GM12878 (cell line): Measurements from ENCODE around the gene SRC. TPM values are rescaled to one million over a fixed set of nuclear protein-coding genes. Genes with fewer than 3 reads are reported as not detected.

ENCODE experiments used
- ATAC-seq: fragments of 200-7000 bp; cut with Tn5 transposase; 3 replicates; pipeline ENCODE4 v1.9.1; 2020; ENCODE audit warnings: mild to moderate bottlenecking, moderate library complexity
- BruUV-seq: library from RNA; stranded (reverse); fragments of 400-500 nt; replicated peaks from 2 replicates; lab custom pipeline; 2021; lab: Mats Ljungman, UMichigan
- CTCF ChIA-PET: fragments of 300-600 bp; sonication (Branson Sonifier 250); formaldehyde crosslinking; extraction: SDS; loops from one replicate; lab custom pipeline; 2021; ENCODE audit warnings: inconsistent platforms; lab: Yijun Ruan, JAX
- POLR2A ChIA-PET: fragments of 350-600 bp; formaldehyde crosslinking; extraction: SDS; loops from one replicate; lab custom pipeline; 2021; ENCODE audit warnings: inconsistent platforms; lab: Charles Lee
- RAD21 ChIA-PET: fragments of 300-600 bp; sonication (Branson Sonifier 250); formaldehyde crosslinking; loops from one replicate; lab custom pipeline; 2023; ENCODE audit warnings: antibody characterized with exemption; ENCODE audit not compliant: unreplicated experiment; lab: Charles Lee
- SMC1A ChIA-PET: fragments of 300-600 bp; sonication (Branson Sonifier 250); formaldehyde crosslinking; loops from one replicate; lab custom pipeline; 2023; ENCODE audit not compliant: unreplicated experiment, uncharacterized antibody; lab: Charles Lee
- DNase-seq: peaks from one replicate; pipeline ENCODE4 v3.0.0-alpha.2; 2011; ENCODE audit warnings: low read depth, low spot score
- FAIRE-seq: peaks from 3 replicates; lab custom pipeline; 2011; peaks lifted over from hg19 to GRCh38; lab: Jason Lieb, UNC
- H2AFZ ChIP-seq: 2 replicates; pipeline ENCODE4 v1.6.0; 2011; ENCODE audit warnings: low read depth, low read length, control low read depth; ENCODE audit not compliant: control insufficient read depth
- H3K27ac ChIP-seq: 2 replicates; pipeline ENCODE4 v1.5.1; 2011; ENCODE audit warnings: control low read depth; ENCODE audit not compliant: control insufficient read depth, insufficient read depth
- H3K27me3 ChIP-seq, 2 experiments: replicated peaks in 1 of 2; 2 replicates each; pipeline versions ENCODE4 v1.6.0 to v1.6.1; 2011; ENCODE audit warnings: low read length in 1 of 2; ENCODE audit not compliant: control insufficient read depth in 2 of 2, insufficient read depth in 2 of 2
- H3K36me3 ChIP-seq, 2 experiments: 2 replicates each; pipeline ENCODE4 v1.5.1; 2011; ENCODE audit warnings: low read length in 1 of 2; ENCODE audit not compliant: control insufficient read depth in 2 of 2, insufficient read depth in 2 of 2
- H3K4me1 ChIP-seq: 2 replicates; pipeline ENCODE4 v1.6.1; 2011; ENCODE audit warnings: mild to moderate bottlenecking, low read length, moderate library complexity, mixed read lengths; ENCODE audit not compliant: control insufficient read depth, insufficient read depth
- H3K4me2 ChIP-seq: 2 replicates; pipeline ENCODE4 v1.6.0; 2011; ENCODE audit warnings: control low read depth; ENCODE audit not compliant: control insufficient read depth, insufficient read depth
- H3K4me3 ChIP-seq: fragments of 200-600 bp; sonication (generic); 2 replicates; pipeline ENCODE4 v1.5.1; 2016
- H3K79me2 ChIP-seq: 2 replicates; pipeline ENCODE4 v1.6.0; 2011; ENCODE audit warnings: low read length; ENCODE audit not compliant: control insufficient read depth, insufficient read depth
- H3K9ac ChIP-seq: 2 replicates; pipeline ENCODE4 v1.8.0; 2011; ENCODE audit warnings: low read length, control low read depth, mixed read lengths; ENCODE audit not compliant: control insufficient read depth, insufficient read depth
- H3K9me3 ChIP-seq: replicated peaks from 3 replicates; pipeline ENCODE4 v1.5.1; 2011; ENCODE audit warnings: mild to moderate bottlenecking, low read length; ENCODE audit not compliant: control insufficient read depth, insufficient read depth
- H4K20me1 ChIP-seq: 2 replicates; pipeline ENCODE4 v1.6.0; 2011; ENCODE audit not compliant: control insufficient read depth, insufficient read depth
- CTCF ChIP-seq, 3 experiments: IDR thresholded peaks in 2 of 3; conservative IDR thresholded peaks in 1 of 3; 2 replicates each; pipeline ENCODE4 v1.5.1; 2011; ENCODE audit warnings: low read depth in 3 of 3, low read length in 3 of 3, mild to moderate bottlenecking in 3 of 3, control low read depth in 2 of 3, moderate library complexity in 2 of 3, inconsistent platforms in 1 of 3, mixed read lengths in 1 of 3; ENCODE audit not compliant: control insufficient read depth in 2 of 3, insufficient read depth in 1 of 3; ENCODE audit errors: extremely low read depth in 1 of 3
- E4F1 ChIP-seq: fragments of 450-650 bp; IDR thresholded peaks from 2 replicates; pipeline ENCODE4 v1.6.1; 2018; ENCODE audit warnings: borderline replicate concordance, mild to moderate bottlenecking; ENCODE audit not compliant: partially characterized antibody
- EP300 ChIP-seq, 2 experiments: fragments of 150-350 bp in 1 of 2; IDR thresholded peaks; 2 replicates each; pipeline ENCODE4 v1.6.1; 2011 to 2012; ENCODE audit warnings: low read depth in 2 of 2, low read length in 2 of 2, borderline replicate concordance in 1 of 2, improper control_type of control experiment in 1 of 2, inconsistent platforms in 1 of 2; ENCODE audit not compliant: control insufficient read depth in 1 of 2
- ETV6 ChIP-seq, 2 experiments: fragments of 450-650 bp in 1 of 2; IDR thresholded peaks in 1 of 2; conservative IDR thresholded peaks in 1 of 2; 2 replicates each; pipeline ENCODE4 v1.6.1; 2014; ENCODE audit warnings: antibody characterized with exemption in 1 of 2, borderline replicate concordance in 1 of 2, low read depth in 1 of 2, mild to moderate bottlenecking in 1 of 2, moderate library complexity in 1 of 2
- FOS ChIP-seq: IDR thresholded peaks from 3 replicates; pipeline ENCODE4 v1.6.1; 2011; ENCODE audit warnings: borderline replicate concordance; ENCODE audit not compliant: insufficient read length; ENCODE audit errors: extremely low read depth
- IRF3 ChIP-seq: fragments of 450-650 bp; IDR thresholded peaks from 2 replicates; pipeline ENCODE4 v1.6.1; 2014; ENCODE audit warnings: mild to moderate bottlenecking
- MEF2A ChIP-seq: IDR thresholded peaks from 2 replicates; pipeline ENCODE4 v1.6.1; 2011; ENCODE audit warnings: low read depth, mild to moderate bottlenecking, low read length, moderate library complexity; ENCODE audit not compliant: insufficient read depth
- MYB ChIP-seq: fragments of 150-350 bp; IDR thresholded peaks from 2 replicates; pipeline ENCODE4 v1.6.1; 2014; ENCODE audit warnings: mild to moderate bottlenecking, low read depth, low read length, borderline replicate concordance
- NFYA ChIP-seq: IDR thresholded peaks from 2 replicates; pipeline ENCODE4 v1.6.1; 2011; ENCODE audit warnings: low read depth, mild to moderate bottlenecking, low read length, improper control_type of control experiment, borderline replicate concordance
- PAX8 ChIP-seq: fragments of 450-650 bp; IDR thresholded peaks from 2 replicates; pipeline ENCODE4 v1.6.1; 2017; ENCODE audit warnings: mild to moderate bottlenecking, moderate library complexity
- RELA ChIP-seq: fragments of 450-650 bp; IDR thresholded peaks from 2 replicates; pipeline ENCODE4 v1.8.0; 2014; ENCODE audit warnings: borderline replicate concordance; ENCODE audit not compliant: partially characterized antibody
- SMAD5 ChIP-seq: IDR thresholded peaks from 2 replicates; pipeline ENCODE4 v1.6.1; 2016; ENCODE audit warnings: antibody characterized with exemption, low read depth
- TARDBP ChIP-seq: IDR thresholded peaks from 2 replicates; pipeline ENCODE4 v1.6.1; 2016; ENCODE audit warnings: borderline replicate concordance
- ZNF274 ChIP-seq: IDR thresholded peaks from one replicate; pipeline ENCODE4 v1.8.0; 2011; ENCODE audit not compliant: insufficient read length, insufficient read depth
- WGBS: methylation state at CpG from one replicate; pipeline ENCODE4 v1.1.6; 2016; ENCODE audit warnings: low lambda C conversion rate; ENCODE audit not compliant: insufficient replicate concordance, insufficient coverage; ENCODE audit errors: missing lambda C conversion rate; 5-methylcytosine and 5-hydroxymethylcytosine counted together
- in situ Hi-C: fragments of 300-500 bp; cut with MboI; formaldehyde crosslinking; loops from 9 replicates; pipeline ENCODE4 v1.14.3; 2018; ENCODE audit warnings: mixed read lengths
- intact Hi-C: fragments of 100-400 bp; cut with micrococcal nuclease; formaldehyde crosslinking; loops from one replicate; pipeline ENCODE4 v1.14.2; 2022; ENCODE audit not compliant: unreplicated experiment
- polyA plus RNA-seq, 11 experiments: library from polyadenylated mRNA; depleted of rRNA in 4 of 11; unstranded in 6 of 11; stranded (reverse) in 5 of 11; fragments of >200 nt; fragmentation: Nextera tagmentation in 4 of 11; fragmentation: Illumina TruSeq in 1 of 11; extraction: Ambion mirVana in 4 of 11; extraction: Trizol in 1 of 11; gene quantifications; 1 replicate in 1 of 11; 2 replicates in 10 of 11; pipeline versions ENCODE4 v1.2.1 to v1.2.3, GENCODE V29; 2011 to 2016; ENCODE audit warnings: inconsistent platforms in 2 of 11, missing spikeins in 2 of 11, low read depth in 1 of 11
- total RNA-seq, 4 experiments: library from RNA; depleted of rRNA in 3 of 4; stranded (reverse); fragments of >200 nt in 3 of 4; fragmentation: Illumina TruSeq in 1 of 4; extraction: Trizol in 1 of 4; gene quantifications; 2 replicates each; pipeline versions ENCODE4 v1.2.1 to v1.2.3, GENCODE V29; 2013 to 2021

The SRC gene
- total and polyA plus RNA-seq, 10 of the 15 experiments (the other 5 are each of a cell fraction or from before 2014, with no cell fraction given) = 0.60 to 71.3 (median 27.2) TPM

- TF ChIP-seq MYB = no peak
- TF ChIP-seq PAX8 = no peak
- TF ChIP-seq, all 136 proteins: peak for 0
Measured at GRCh38 chr20:37344506-37345338, 1.2 kb upstream of the SRC start (continued).

- H3K79me2 ChIP-seq = peaks cover 68% of the 10 kb centered on the region
- no CpG with 5 or more reads among the region's 35 CpGs for WGBS
- H3K4me2 ChIP-seq = no peak overlapping the region; the same call in 1 of the 2 replicates
- H3K4me3 ChIP-seq = peak overlapping the region; percentile 87
- TF ChIP-seq ZNF274 = no peak
- no peak for TF ChIP-seq E4F1
- TF ChIP-seq EP300 (IDR thresholded peaks at IDR 0.05; ENCODE audit: borderline replicate concordance in 1 of 2, control insufficient read depth in 1 of 2, low read depth in 2 of 2, low read length in 2 of 2) = no peak
- TF ChIP-seq FOS = no peak
- TF ChIP-seq TARDBP = no peak
- TF ChIP-seq SMAD5 = no peak
- no peak for TF ChIP-seq IRF3
- TF ChIP-seq ETV6 (conservative IDR thresholded peaks at IDR 0.05 in 1 of 2, IDR thresholded peaks at IDR 0.05 in 1 of 2; ENCODE audit: borderline replicate concordance in 1 of 2, low read depth in 1 of 2) = no peak
- no peak for TF ChIP-seq MEF2A
- TF ChIP-seq MYB = no peak
- no peak for TF ChIP-seq CTCF (IDR thresholded peaks at IDR 0.05 in 2 of 3, conservative IDR thresholded peaks at IDR 0.05 in 1 of 3; ENCODE audit: control insufficient read depth in 2 of 3, extremely low read depth in 1 of 3, insufficient read depth in 1 of 3, low read depth in 3 of 3, low read length in 3 of 3)
- TF ChIP-seq NFYA = no peak
- TF ChIP-seq RELA = no peak
- CTCF ChIA-PET = interaction anchor here (0.8 to 3.0 kb wide), 3 partner anchors 10 to 75 kb away, joined by 3 to 13 read pairs (median 11); no protein-coding TSS in a partner anchor
- BruUV-seq = no TSS peak
- H4K20me1 ChIP-seq = no peaks in the 10 kb centered on the region; the same call in 1 of the 2 replicates
- DNase-seq = no peak
- in situ Hi-C loops (no loop called here), intact Hi-C loops (loop anchor here (2.0 kb wide), 1 partner anchor 37 kb away; no protein-coding TSS in a partner anchor)
- peak overlapping the region; percentile 90 for H3K27ac ChIP-seq
- POLR2A ChIA-PET = interaction anchor here (0.6 to 4.3 kb wide), 6 partner anchors 10 to 69 kb away, joined by 3 to 31 read pairs (median 8); no protein-coding TSS in a partner anchor
- no peak for FAIRE-seq
- no peaks in the 10 kb centered on the region for H3K27me3 ChIP-seq
- no peaks in the 10 kb centered on the region; the same call in 2 of the 3 replicates for H3K9me3 ChIP-seq
- peak overlapping the region; percentile 79 for H3K9ac ChIP-seq
- SMC1A ChIA-PET = interaction anchor here (1.9 to 2.6 kb wide), 2 partner anchors 40 to 56 kb away, joined by 5 to 10 read pairs; partner anchors contain the start of gene MANBAL
- ATAC-seq = no peak
- RAD21 ChIA-PET = interaction anchor here (0.7 to 6.6 kb wide), 6 partner anchors 10 to 211 kb away, joined by 3 to 38 read pairs (median 4); partner anchors contain the start of gene MANBAL
- peaks cover 4 to 12% of the 10 kb centered on the region in 2 experiments; a peak in 2 of 4 replicates for H3K36me3 ChIP-seq
- H3K4me1 ChIP-seq = peaks cover 29% of the 10 kb centered on the region
- no peak overlapping the region for H2AFZ ChIP-seq
Measured at GRCh38 chr20:37346236-37346534, 245 bp downstream of the SRC start.
